Smooth muscle cell (in vitro differentiated cells): ENCODE measurements around the gene CLTB. TPM values are rescaled to one million over a fixed set of nuclear protein-coding genes. Genes with fewer than 3 reads are reported as not detected.

Source experiments
- DNase-seq: peaks from one replicate; lab custom pipeline; 2025; ENCODE audit not compliant: unreplicated experiment; lab: John Stamatoyannopoulos, UW
- H2AFZ ChIP-seq: fragments of 200-600 bp; sonication (generic); 2 replicates; pipeline ENCODE4 v1.6.0; 2016; ENCODE audit warnings: antibody characterized with exemption, low read depth, mild to moderate bottlenecking
- H3F3A ChIP-seq: fragments of 200-600 bp; sonication (generic); 2 replicates; pipeline ENCODE4 v1.6.0; 2017; ENCODE audit warnings: antibody characterized with exemption, low read depth
- H3K27ac ChIP-seq: fragments of 200-600 bp; sonication (generic); 2 replicates; pipeline ENCODE4 v1.5.1; 2016; ENCODE audit warnings: low read depth, mild to moderate bottlenecking
- H3K27me3 ChIP-seq: fragments of 200-600 bp; sonication (generic); 2 replicates; pipeline ENCODE4 v1.6.1; 2016; ENCODE audit warnings: low read depth, mild to moderate bottlenecking
- H3K36me3 ChIP-seq: fragments of 200-600 bp; sonication (generic); 2 replicates; pipeline ENCODE4 v1.5.1; 2016; ENCODE audit warnings: low read depth
- H3K4me1 ChIP-seq: fragments of 200-600 bp; sonication (generic); 2 replicates; pipeline ENCODE4 v1.5.1; 2016; ENCODE audit warnings: low read depth
- H3K4me2 ChIP-seq: fragments of 200-600 bp; sonication (generic); 2 replicates; pipeline ENCODE4 v1.6.0; 2016; ENCODE audit warnings: mild to moderate bottlenecking
- H3K4me3 ChIP-seq: fragments of 200-600 bp; sonication (generic); 2 replicates; pipeline ENCODE4 v1.5.1; 2016; ENCODE audit warnings: mild to moderate bottlenecking
- H3K79me2 ChIP-seq: fragments of 200-600 bp; sonication (generic); 2 replicates; pipeline ENCODE4 v1.6.0; 2016; ENCODE audit warnings: low read depth, mild to moderate bottlenecking
- H3K9ac ChIP-seq: fragments of 200-600 bp; sonication (generic); 2 replicates; pipeline ENCODE4 v1.6.0; 2016; ENCODE audit warnings: low read depth
- H3K9me3 ChIP-seq: fragments of 200-600 bp; sonication (generic); replicated peaks from 2 replicates; pipeline ENCODE4 v1.5.1; 2016; ENCODE audit warnings: low read depth
- H4K20me1 ChIP-seq: fragments of 200-600 bp; sonication (generic); 2 replicates; pipeline ENCODE4 v1.6.0; 2016; ENCODE audit warnings: low read depth
- WGBS: methylation state at CpG from one replicate; pipeline ENCODE4 v1.1.7; 2016; ENCODE audit warnings: low lambda C conversion rate; 5-methylcytosine and 5-hydroxymethylcytosine counted together
- polyA plus RNA-seq: library from polyadenylated mRNA; unstranded; fragments of >200 nt; fragmentation: Nextera tagmentation; extraction: Ambion mirVana; gene quantifications from 2 replicates; pipeline ENCODE4 v1.2.1, GENCODE V29; 2016
- total RNA-seq: library from RNA; depleted of rRNA; stranded (reverse); fragments of >200 nt; gene quantifications from 2 replicates; pipeline ENCODE4 v1.2.3, GENCODE V29; 2014
- TF ChIP-seq, protein P1 (sequence below): fragments of 200-600 bp; sonication (generic); IDR thresholded peaks from 2 replicates; pipeline ENCODE4 v1.5.1; 2017; ENCODE audit warnings: borderline replicate concordance, mild to moderate bottlenecking, antibody characterized with exemption; ENCODE audit not compliant: insufficient read depth, poor library complexity, severe bottlenecking

Gene CLTB
- total and polyA plus RNA-seq, 2 experiments from 2014 or later = 107 to 125 TPM

GRCh38 chr5:176458904-176459561 is 42.7 kb upstream of the CLTB start:
- no peaks in the 10 kb centered on the region for H3F3A ChIP-seq
- peaks cover 99% of the 10 kb centered on the region for H3K79me2 ChIP-seq
- no peak overlapping the region for H3K27ac ChIP-seq
- no peaks in the 10 kb centered on the region for H3K36me3 ChIP-seq
- no peak overlapping the region for H3K4me2 ChIP-seq
- no peaks in the 10 kb centered on the region for H3K9me3 ChIP-seq
- WGBS = 96% methylated on average over 3 of the region's 3 CpGs
- H2AFZ ChIP-seq = no peak overlapping the region
- no peaks in the 10 kb centered on the region for H3K4me1 ChIP-seq
- no peak overlapping the region for H3K9ac ChIP-seq
- TF ChIP-seq, protein P1, sequence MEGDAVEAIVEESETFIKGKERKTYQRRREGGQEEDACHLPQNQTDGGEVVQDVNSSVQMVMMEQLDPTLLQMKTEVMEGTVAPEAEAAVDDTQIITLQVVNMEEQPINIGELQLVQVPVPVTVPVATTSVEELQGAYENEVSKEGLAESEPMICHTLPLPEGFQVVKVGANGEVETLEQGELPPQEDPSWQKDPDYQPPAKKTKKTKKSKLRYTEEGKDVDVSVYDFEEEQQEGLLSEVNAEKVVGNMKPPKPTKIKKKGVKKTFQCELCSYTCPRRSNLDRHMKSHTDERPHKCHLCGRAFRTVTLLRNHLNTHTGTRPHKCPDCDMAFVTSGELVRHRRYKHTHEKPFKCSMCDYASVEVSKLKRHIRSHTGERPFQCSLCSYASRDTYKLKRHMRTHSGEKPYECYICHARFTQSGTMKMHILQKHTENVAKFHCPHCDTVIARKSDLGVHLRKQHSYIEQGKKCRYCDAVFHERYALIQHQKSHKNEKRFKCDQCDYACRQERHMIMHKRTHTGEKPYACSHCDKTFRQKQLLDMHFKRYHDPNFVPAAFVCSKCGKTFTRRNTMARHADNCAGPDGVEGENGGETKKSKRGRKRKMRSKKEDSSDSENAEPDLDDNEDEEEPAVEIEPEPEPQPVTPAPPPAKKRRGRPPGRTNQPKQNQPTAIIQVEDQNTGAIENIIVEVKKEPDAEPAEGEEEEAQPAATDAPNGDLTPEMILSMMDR = no peak
- DNase-seq = no peak
- peaks cover 100% of the 10 kb centered on the region for H4K20me1 ChIP-seq
- H3K4me3 ChIP-seq = no peak overlapping the region
- H3K27me3 ChIP-seq = no peaks in the 10 kb centered on the region

- H3K4me2 ChIP-seq = no peak overlapping the region
- peaks cover 97% of the 10 kb centered on the region for H4K20me1 ChIP-seq
- WGBS = 99% methylated on average over 4 of the region's 4 CpGs
These were observed 38.5 kb upstream of the CLTB start for GRCh38 chr5:176454724-176455394.

DNA sequence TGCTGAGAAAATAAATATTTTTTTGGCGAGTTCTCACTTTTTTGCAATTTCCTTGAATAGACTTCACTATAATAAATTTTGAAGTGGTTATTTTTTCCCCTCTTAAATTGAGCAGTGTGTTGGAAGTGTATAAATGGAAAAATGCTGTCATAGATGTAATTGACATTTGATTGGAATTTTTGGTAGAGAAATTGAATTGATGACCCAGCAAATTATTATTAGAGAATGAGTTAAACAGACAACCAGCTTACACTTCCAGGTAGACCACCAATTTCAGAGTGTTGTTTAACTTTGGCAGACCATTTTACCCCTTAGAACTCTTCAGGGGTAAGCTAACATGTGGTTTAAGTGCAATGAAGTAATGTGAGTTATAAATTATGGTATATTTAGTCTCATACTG is 33.7 kb upstream of the CLTB start:
- Histone ChIP-seq H3F3A (no peaks in the 10 kb centered on the region), H3K36me3 (no peaks in the 10 kb centered on the region), H3K4me3 (peak overlapping the region; percentile 99), H3K27me3 (no peaks in the 10 kb centered on the region), H3K4me1 (peaks cover 11% of the 10 kb centered on the region), H3K27ac (peak overlapping the region; percentile 98), H4K20me1 (peaks cover 54% of the 10 kb centered on the region), H3K79me2 (peaks cover 65% of the 10 kb centered on the region), H2AFZ (no peak overlapping the region), H3K9ac (no peak overlapping the region), H3K9me3 (no peaks in the 10 kb centered on the region), H3K4me2 (peak overlapping the region; percentile 99)
- TF ChIP-seq, protein P1 = no peak
- WGBS = 100% methylated on average over 1 of the region's 1 CpG
- DNase-seq = no peak

More at GRCh38 chr5:176454724-176455394, 38.5 kb upstream of the CLTB start:
- Histone ChIP-seq H3K4me1 (peaks cover 2% of the 10 kb centered on the region), H3K9me3 (no peaks in the 10 kb centered on the region), H3K79me2 (peaks cover 96% of the 10 kb centered on the region), H3K27me3 (no peaks in the 10 kb centered on the region), H3K36me3 (no peaks in the 10 kb centered on the region), H3K9ac (no peak overlapping the region), H3F3A (no peaks in the 10 kb centered on the region), H2AFZ (no peak overlapping the region), H3K27ac (no peak overlapping the region), H3K4me3 (no peak overlapping the region)
- TF ChIP-seq, protein P1 = no peak
- no peak for DNase-seq
